Spinal cord (tissue), 10 donors: ENCODE results near the gene SHISA8. TPM values are rescaled to one million over a fixed set of nuclear protein-coding genes. Genes with fewer than 3 reads are reported as not detected.

Experiments
- DNase-seq, 6 donors: peaks; one replicate each; pipeline versions ENCODE4 v3.0.0 to v3.0.0-alpha.2; 2013 to 2015; ENCODE audit warnings: low spot score in 6 of 6, low read depth in 4 of 6
- H3K27ac ChIP-seq: one replicate; pipeline ENCODE4 v1.5.1; 2013; ENCODE audit warnings: low read depth, low read length, control low read depth
- H3K27me3 ChIP-seq: one replicate; pipeline ENCODE4 v1.6.1; 2013; ENCODE audit warnings: low read length; ENCODE audit not compliant: control insufficient read depth, insufficient read depth
- H3K36me3 ChIP-seq: one replicate; pipeline ENCODE4 v1.6.1; 2013; ENCODE audit warnings: low read length; ENCODE audit not compliant: control insufficient read depth, insufficient read depth
- H3K4me1 ChIP-seq: one replicate; pipeline ENCODE4 v1.6.1; 2013; ENCODE audit warnings: low read length; ENCODE audit not compliant: control insufficient read depth, insufficient read depth
- H3K4me3 ChIP-seq: one replicate; pipeline ENCODE4 v1.5.1; 2013; ENCODE audit warnings: low read depth, low read length, control low read depth
- H3K9me3 ChIP-seq: one replicate; pipeline ENCODE4 v1.6.1; 2013; ENCODE audit warnings: low read length; ENCODE audit not compliant: control insufficient read depth, insufficient read depth
- WGBS: methylation state at CpG from one replicate; pipeline ENCODE4 v1.1.5; 2013; ENCODE audit warnings: missing lambda C conversion rate; ENCODE audit not compliant: insufficient coverage; 5-methylcytosine and 5-hydroxymethylcytosine counted together
- polyA plus RNA-seq, 2 donors: library from polyadenylated mRNA; unstranded; fragments of 120-200 nt; gene quantifications; one replicate each; pipeline ENCODE4 v1.2.1, GENCODE V29; 2013; ENCODE audit not compliant: insufficient read length in 2 of 2
- small RNA-seq: library from RNA; depleted of rRNA; stranded (forward); fragments of <200 nt; gene quantifications from one replicate; pipeline ENCODE3, GENCODE V24; 2014; ENCODE audit warnings: low replicate concordance
- total RNA-seq, 2 donors: library from RNA; depleted of rRNA in 1 of 2; stranded (reverse); fragments of 120-200 nt in 1 of 2; fragments of >200 nt in 1 of 2; gene quantifications; one replicate each; pipeline versions ENCODE4 v1.2.3 to v1.2.4, GENCODE V29; 2013 to 2014
- donor health status: healthy.

SHISA8 gene
- total and polyA plus RNA-seq, 4 donors, result 0.40 to 5.2 (median 1.8) TPM

GRCh38 chr22:41863472-41863871 is 51.4 kb downstream of the SHISA8 start:
- no peak overlapping the region for H3K4me3 ChIP-seq
- no peaks in the 10 kb centered on the region for H3K9me3 ChIP-seq
- H3K27me3 ChIP-seq, result no peaks in the 10 kb centered on the region
- H3K27ac ChIP-seq, result no peak overlapping the region
- WGBS, result 90% methylated on average over 2 of the region's 2 CpGs
- peak in 1 of 6 donors; percentile 36 for DNase-seq
- peaks cover 19% of the 10 kb centered on the region for H3K4me1 ChIP-seq
- peaks cover 25% of the 10 kb centered on the region for H3K36me3 ChIP-seq

- Histone ChIP-seq H3K36me3 (peaks cover 17% of the 10 kb centered on the region), H3K27me3 (no peaks in the 10 kb centered on the region), H3K9me3 (no peaks in the 10 kb centered on the region), H3K4me3 (no peak overlapping the region), H3K4me1 (peaks cover 19% of the 10 kb centered on the region), H3K27ac (peak overlapping the region; percentile 35)
- WGBS, result 40% methylated on average over 2 of the region's 11 CpGs
- peak in 4 of 6 donors; percentile 35 to 94 (median 50) for DNase-seq
Measured at GRCh38 chr22:41862530-41863266, 52.2 kb downstream of the SHISA8 start.

- Histone ChIP-seq H3K4me3 (no peak overlapping the region), H3K4me1 (peaks cover 19% of the 10 kb centered on the region), H3K27me3 (no peaks in the 10 kb centered on the region), H3K9me3 (no peaks in the 10 kb centered on the region), H3K36me3 (peaks cover 12% of the 10 kb centered on the region), H3K27ac (peak overlapping the region; percentile 35)
- no peak for DNase-seq
- WGBS, result 13% methylated on average over 3 of the region's 4 CpGs
Measured at GRCh38 chr22:41862160-41862529, 52.7 kb downstream of the SHISA8 start.

Small RNA genes lying within 50 kb of the gene (small RNA-seq; reads per million reads assigned to genes)
- 1.1 reads per million, percentile 82 among the genes with 10 or more reads in this experiment for gene MIR33A

Other genes starting within 250 kb of the SHISA8 start
- 100 to 1,000 TPM in 1 of 2 donors, 10 to 100 TPM in 1; 89.4 to 123 TPM for gene SNU13, start 226.2 kb downstream of the SHISA8 start, total RNA-seq
- gene SNU13, start 226.2 kb downstream of the SHISA8 start, polyA plus RNA-seq, result 100 to 1,000 TPM; 233 to 245 TPM
- gene MEI1, start 215.6 kb downstream of the SHISA8 start, total RNA-seq, result 1 to 10 TPM; 1.5 to 1.6 TPM
- 1 to 10 TPM; 2.5 to 3.6 TPM for gene MEI1, start 215.6 kb downstream of the SHISA8 start, polyA plus RNA-seq
- gene CCDC134, start 114.4 kb downstream of the SHISA8 start, total RNA-seq, result 10 to 100 TPM; 10.0 to 12.6 TPM
- 1 to 10 TPM; 5.8 to 6.5 TPM for gene CCDC134, start 114.4 kb downstream of the SHISA8 start, polyA plus RNA-seq
- 10 to 100 TPM; 60.2 to 68.1 TPM for gene SREBF2, start 82.0 kb downstream of the SHISA8 start, total RNA-seq
- gene SREBF2, start 82.0 kb downstream of the SHISA8 start, polyA plus RNA-seq, result 100 to 1,000 TPM; 170 to 176 TPM
- gene TNFRSF13C, start 11.7 kb upstream of the SHISA8 start, total RNA-seq, result 1 to 10 TPM in 1 of 2 donors, under 1 TPM in 1; 0.79 to 1.1 TPM
- gene TNFRSF13C, start 11.7 kb upstream of the SHISA8 start, polyA plus RNA-seq, result 1 to 10 TPM; 2.3 to 2.9 TPM
- gene CENPM, start 32.1 kb upstream of the SHISA8 start, total RNA-seq, result 1 to 10 TPM; 5.2 to 9.0 TPM
- gene CENPM, start 32.1 kb upstream of the SHISA8 start, polyA plus RNA-seq, result 10 to 100 TPM; 12.2 to 13.0 TPM
- gene SEPTIN3, start 54.4 kb upstream of the SHISA8 start, total RNA-seq, result 10 to 100 TPM; 86.9 to 89.2 TPM
- 100 to 1,000 TPM; 398 to 423 TPM for gene SEPTIN3, start 54.4 kb upstream of the SHISA8 start, polyA plus RNA-seq
- gene WBP2NL, start 83.7 kb upstream of the SHISA8 start, total RNA-seq, result 1 to 10 TPM; 2.4 to 4.7 TPM
- gene WBP2NL, start 83.7 kb upstream of the SHISA8 start, polyA plus RNA-seq, result 1 to 10 TPM; 2.7 to 6.2 TPM
- 10 to 100 TPM; 27.1 to 35.7 TPM for gene NAGA, start 155.7 kb upstream of the SHISA8 start, total RNA-seq
- 10 to 100 TPM; 18.9 to 19.9 TPM for gene NAGA, start 155.7 kb upstream of the SHISA8 start, polyA plus RNA-seq
- 10 to 100 TPM in 1 of 2 donors, 1 to 10 TPM in 1; 6.9 to 18.0 TPM for gene PHETA2, start 159.2 kb upstream of the SHISA8 start, total RNA-seq
- 1 to 10 TPM; 3.4 to 6.5 TPM for gene PHETA2, start 159.2 kb upstream of the SHISA8 start, polyA plus RNA-seq
- 10 to 100 TPM; 22.6 to 31.8 TPM for gene SMDT1, start 164.6 kb upstream of the SHISA8 start, total RNA-seq
- 100 to 1,000 TPM; 122 to 132 TPM for gene SMDT1, start 164.6 kb upstream of the SHISA8 start, polyA plus RNA-seq
- gene NDUFA6, start 175.7 kb upstream of the SHISA8 start, total RNA-seq, result 100 to 1,000 TPM in 1 of 2 donors, 10 to 100 TPM in 1; 62.3 to 125 TPM
- gene NDUFA6, start 175.7 kb upstream of the SHISA8 start, polyA plus RNA-seq, result 100 to 1,000 TPM in 1 of 2 donors, 10 to 100 TPM in 1; 96.1 to 125 TPM
- 1 to 10 TPM in 1 of 2 donors, under 1 TPM in 1; 0.79 to 2.1 TPM for gene CYP2D6, start 215.7 kb upstream of the SHISA8 start, total RNA-seq
- gene CYP2D6, start 215.7 kb upstream of the SHISA8 start, polyA plus RNA-seq, result 1 to 10 TPM; 4.6 to 9.9 TPM